NCI-H1436 (cell line): ENCODE data around the gene CRACDL.
A peak's percentile ranks its signal among the peaks of the same experiment; 100 is the strongest.
"Not testable (repeated sequence)": the region's sequence is repeated elsewhere in the genome, so short reads cannot be mapped to it uniquely, and the experiment has no call there.

Experiments used
- DNase-seq: peaks from one replicate; lab custom pipeline; 2025; lab: John Stamatoyannopoulos, UW

Gene CRACDL

GRCh38 chr2:98776136-98776535 lies 159.9 kb downstream of the CRACDL start:
- no peak for DNase-seq

- no peak for DNase-seq
These were observed 160.7 kb downstream of the CRACDL start for GRCh38 chr2:98775146-98775986.

DNA sequence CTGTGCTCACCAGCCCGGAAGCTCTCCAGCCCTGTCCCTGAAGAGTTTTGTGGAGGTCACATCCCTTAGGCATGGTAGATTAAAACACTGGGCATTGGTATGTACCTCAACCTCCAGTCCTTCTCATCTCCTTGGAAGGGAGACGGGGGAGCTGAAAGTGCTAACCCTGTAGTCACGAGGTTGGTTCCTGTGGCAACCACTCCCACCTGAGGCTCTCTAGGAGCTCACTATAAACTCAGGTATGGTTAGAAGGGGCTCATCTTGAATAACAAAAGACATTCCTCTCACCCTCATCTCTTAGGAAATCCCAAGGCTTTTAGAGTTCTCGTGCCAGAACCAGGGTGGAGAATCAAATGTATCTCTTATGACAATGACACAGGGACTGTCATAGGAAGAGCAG lies 162.1 kb downstream of the CRACDL start:
- no peak for DNase-seq

DNA sequence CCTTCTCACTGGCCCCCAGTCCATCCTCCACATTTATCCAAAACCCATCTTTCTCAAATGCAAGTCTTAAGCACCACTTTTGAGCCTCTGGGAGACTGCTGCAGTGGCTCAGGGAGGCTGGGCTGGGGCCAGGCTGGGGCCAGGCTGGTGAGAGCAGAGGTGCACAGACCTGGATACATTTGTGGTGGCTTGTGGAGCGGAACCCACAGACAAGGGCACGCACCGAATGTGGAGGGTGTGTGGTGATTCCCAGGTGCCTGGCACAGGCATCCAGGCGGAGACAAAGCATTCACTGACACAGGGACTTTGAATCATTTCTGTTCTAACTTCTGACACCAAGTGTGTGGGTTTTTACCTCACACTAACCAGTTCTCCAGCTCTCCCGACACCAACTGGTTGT lies 162.9 kb downstream of the CRACDL start:
- DNase-seq: no peak

DNA sequence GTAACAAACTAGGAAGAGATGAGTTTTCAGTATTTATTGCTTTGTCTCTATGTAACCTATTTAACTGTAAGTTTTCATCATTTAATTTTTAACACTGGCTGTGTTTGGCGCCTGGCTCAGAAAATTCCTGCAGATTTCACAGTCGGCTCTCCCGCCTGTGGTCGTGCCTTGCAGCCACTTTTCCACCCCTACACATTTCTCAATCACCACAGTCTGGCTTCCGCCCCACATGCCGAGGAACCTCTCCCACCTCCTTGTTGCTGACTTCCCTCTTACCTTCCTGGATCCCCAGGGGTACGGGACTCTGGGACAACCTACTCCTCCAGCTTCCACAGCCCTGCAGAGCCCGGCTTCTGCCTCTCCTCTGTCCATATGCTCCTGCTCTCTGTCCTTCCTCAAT lies 163.5 kb downstream of the CRACDL start:
- DNase-seq: no peak

DNA sequence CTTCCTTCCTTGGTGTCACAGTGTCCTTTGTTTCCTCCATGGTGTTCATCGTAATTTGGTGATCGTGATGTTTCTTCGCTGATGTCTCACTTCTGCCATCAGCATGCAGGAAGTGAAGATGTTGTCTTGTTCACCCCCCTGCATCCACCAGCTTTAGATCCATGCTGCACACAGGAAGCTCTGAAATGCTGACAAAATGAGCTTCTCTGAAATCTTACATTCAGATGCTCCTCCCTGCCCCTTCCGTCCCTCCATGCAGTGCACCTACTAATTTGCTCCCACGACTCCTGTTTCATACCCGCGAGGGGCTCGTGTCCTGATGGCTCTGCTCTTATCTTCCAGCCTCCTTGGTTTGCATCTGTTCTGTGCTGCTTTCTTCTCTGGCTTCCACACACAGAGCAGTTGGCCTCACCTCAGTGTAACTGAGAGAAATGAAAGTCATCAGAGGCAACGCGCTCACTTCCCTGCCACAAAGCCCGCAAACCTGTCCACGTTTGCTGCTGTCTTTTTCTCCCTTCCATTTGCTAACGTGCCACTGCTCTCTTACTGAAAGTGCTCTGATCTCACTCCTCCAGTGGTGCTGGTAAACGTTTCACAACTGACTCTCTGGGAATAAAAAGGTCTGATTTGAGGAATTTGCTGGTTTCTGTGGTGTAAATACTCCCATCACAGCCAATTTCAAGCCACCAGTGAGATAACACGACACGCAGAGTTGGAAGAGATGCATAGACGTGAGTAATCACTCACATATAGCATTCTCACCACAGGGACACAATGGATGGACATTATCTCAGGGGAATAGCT lies 164.1 kb downstream of the CRACDL start:
- no peak for DNase-seq

DNA sequence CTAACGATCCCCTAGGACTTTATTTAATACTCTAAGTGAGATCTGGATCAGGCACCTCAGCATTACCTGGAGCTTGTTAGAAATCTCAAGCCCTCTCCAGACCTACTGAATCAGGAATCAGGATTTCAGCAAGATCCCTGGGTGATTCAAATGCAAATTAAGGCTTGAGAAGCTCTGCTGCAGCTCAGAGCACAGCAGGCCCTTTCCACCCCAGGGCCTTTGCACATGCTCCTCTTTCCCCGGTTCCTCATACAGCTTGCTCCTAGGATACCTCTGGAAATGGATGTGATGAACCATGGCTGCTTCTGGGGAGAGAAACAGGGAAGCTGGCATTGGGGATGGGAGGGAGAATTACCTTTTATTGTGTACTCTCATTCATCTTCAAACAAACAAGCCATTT lies 164.8 kb downstream of the CRACDL start:
- no peak for DNase-seq

GRCh38 chr2:98769784-98770183 lies 166.2 kb downstream of the CRACDL start:
- peak; percentile 14 for DNase-seq

GRCh38 chr2:98769114-98769476 lies 166.9 kb downstream of the CRACDL start:
- no peak for DNase-seq

DNA sequence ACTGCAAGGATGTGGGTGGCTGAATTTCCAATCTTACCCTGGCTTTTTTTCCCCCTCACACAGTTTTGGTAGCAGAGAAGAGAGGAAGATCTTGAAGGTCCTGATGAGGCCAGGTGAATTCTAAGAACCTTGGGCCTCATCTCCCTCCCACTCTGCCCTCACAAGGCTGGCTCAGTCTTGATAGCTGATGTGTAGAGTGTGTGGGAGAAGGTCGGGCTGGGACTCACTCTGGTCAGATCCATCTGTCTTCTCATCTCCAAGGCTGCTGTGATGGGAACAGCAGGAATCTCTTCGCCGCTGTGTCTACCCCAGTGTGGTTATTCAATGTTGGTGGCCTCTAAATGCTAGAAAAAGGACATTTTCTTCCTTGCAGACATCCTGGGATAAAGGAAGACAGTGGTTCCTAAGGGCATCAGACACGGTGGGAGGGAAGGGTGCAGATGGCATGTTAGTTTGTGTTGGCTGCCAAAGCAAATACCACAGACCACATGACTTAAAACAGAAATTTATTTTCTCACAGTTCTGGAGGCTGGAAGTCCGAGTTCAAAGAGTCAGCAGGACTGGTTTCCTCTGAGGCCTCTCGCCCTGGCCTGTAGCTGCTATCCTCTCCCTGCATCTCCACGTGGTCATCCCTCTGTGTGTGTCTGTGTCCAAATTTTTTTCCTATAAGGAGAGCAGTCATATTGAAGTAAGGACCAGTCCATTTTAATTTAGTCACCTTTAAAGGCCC lies 167.5 kb downstream of the CRACDL start:
- no peak for DNase-seq

DNA sequence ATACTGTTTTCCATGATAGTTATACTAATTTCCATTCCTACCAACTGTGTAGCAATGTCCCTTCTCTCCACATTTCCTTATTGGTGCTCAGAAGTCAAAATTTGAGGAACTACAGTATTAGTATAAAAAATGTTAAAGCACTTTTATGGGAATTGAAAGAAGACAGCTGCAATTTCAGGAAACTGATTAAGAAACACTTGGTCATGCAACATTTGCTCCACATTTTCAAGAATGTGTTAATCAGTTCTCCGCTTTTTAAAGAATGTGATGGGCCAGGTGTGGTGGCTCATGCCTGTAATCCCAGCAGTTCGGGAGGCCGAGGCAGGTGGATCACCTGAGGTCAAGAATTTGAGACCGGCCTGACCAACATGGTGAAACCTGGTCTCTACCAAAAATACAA lies 171.5 kb downstream of the CRACDL start:
- no peak for DNase-seq

- no peak for DNase-seq
These were observed 172.6 kb downstream of the CRACDL start for GRCh38 chr2:98763209-98763951.

DNA sequence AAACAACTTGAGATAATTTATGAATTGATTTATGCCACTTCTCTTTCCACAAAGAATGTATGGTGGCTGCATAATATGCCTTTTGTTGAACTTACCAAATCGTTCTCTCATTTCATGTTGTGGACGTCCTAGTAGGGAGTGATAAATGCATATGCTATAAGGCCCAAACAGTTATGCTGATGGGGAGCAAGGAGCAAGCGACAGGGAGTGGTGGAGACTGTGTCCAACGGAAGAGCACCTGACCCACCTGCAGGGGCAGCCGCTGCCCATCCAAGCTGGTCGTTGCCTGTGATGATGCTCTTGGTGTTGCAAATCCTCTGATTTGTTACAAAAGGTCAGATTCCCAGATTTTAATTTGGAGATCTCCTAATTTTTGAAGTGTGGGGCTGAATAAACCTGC lies 174.1 kb downstream of the CRACDL start:
- no peak for DNase-seq

DNA sequence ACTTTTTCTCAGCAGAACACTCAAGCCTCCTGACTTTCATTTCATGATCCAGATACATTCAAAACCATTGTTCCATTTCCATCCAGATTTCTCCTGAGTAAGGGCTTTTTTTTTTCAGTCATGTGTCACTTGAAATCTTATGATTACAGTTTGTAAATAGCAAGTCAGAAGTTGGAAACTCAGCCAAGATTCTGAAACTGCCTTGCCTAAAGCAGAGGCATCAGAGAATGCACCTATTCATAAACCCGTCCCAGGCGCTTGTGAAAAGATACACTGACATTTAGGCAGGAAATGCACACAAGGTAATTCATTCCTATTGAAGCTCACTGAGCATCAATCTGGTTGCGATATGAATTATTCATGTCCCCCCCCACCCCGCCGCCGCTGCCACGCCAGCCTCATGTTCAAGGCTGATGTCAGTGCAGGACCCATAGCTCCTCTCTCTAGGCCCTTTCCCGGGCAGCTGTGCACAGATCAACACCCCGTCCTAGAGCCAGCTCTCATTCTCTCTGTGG lies 174.7 kb downstream of the CRACDL start:
- no peak for DNase-seq

DNA sequence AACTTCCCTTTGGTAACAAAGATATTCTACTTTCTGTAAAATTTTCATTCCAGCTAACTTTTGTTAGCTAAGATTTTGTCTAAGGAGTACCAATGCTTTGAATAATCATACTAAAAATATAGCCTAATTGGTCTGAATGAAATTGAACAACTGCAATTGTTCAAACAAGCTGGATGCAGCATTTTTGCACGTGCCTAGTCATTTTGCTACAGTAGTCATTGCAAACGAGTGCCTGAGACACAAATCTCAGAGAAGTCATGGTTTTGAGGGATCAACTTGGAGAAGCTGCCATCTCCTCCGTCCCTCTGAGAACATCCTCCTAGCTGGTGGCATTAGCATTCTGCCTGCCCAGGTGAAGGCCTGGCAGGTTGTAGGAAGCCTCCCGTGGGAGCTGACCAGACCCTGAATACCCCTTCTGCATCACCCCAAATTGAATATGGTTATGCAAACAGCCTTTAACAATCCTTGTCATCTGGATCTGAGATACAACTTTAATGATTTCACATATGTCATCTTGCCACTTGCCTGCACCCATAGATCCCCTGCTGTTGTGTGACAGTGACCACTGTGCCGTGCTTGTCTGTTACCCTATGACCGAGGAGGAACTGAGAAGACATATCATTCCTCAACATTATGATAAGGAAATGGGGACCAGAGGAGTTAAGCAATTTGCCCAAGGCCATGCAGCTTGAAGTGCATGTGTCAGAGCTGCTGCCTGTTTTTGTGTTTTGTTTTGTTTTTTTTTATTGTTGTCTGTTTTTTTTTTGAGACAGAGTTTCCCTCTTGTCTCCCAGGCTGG lies 176.0 kb downstream of the CRACDL start:
- no peak for DNase-seq

DNA sequence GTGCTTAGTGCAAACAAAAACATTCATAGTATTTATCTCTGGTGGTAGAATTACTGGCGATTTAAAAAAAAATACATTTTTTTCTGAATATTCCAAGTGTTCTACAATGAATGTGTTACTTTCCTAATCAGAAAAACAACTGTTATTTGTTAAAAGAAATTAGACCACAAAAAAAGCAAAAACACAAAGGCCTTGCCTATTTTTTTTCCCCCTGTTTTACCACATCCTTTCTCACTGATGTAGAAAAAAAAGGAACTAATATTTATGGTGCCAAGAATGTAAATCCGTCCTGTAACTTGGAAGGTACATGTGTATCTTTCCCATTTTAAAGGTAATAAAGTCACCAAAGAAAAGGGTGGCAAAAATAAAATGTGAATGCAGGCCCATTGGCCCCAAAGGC lies 176.7 kb downstream of the CRACDL start:
- DNase-seq: no peak

GRCh38 chr2:98757904-98758421 lies 178.1 kb downstream of the CRACDL start:
- no peak for DNase-seq

DNA sequence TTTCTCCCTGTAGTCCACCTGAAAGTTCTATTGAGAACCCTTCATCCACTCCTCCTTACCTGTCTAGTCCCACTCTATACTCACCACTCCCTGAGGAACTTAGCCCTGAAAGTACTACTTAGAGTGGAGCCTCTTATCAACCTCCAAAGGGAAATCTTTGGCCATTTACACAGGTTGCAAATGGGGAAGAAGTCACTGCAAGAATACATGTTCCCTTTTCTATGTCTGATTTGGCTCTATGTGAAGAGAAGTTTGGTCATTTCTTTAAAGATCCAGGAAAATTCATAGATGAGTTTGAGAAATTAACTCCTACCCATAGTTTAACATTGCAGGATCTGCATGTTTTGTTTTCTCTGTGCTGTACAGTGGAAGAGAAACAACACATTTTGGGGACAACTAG lies 182.2 kb downstream of the CRACDL start:
- DNase-seq: no peak

DNA sequence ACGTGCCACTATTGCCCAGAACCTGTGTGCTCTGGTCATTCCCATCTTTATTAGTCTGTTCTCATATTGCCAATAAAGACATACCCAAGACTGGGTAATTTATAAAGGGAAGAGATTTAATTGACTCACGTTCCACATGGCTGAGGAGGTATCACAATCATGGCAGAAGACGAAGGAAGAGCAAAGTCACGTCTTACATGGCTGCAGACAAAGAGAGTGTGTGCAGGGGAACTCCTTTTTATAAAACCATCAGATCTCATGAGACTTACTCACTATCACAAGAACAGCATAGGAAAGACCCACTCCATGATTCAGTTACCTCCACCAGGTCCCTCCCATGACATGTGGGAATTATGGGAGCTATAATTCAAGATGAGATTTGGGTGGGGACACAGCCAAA lies 183.3 kb downstream of the CRACDL start:
- not testable (repeated sequence) for DNase-seq

GRCh38 chr2:98751748-98752147 lies 184.3 kb downstream of the CRACDL start:
- DNase-seq: no peak
